Spleen (tissue), 13 donors: Measurements from ENCODE around the gene ABCC1. TPM values are rescaled to one million over a fixed set of nuclear protein-coding genes. Genes with fewer than 3 reads are reported as not detected.

ENCODE experiments used
- DNase-seq: peaks from one replicate; pipeline ENCODE4 v3.0.0-alpha.2; 2020
- H3K27ac ChIP-seq, 8 donors: fragments of 200-600 bp; sonication (generic) in 7 of 8; 1 replicate in 4 of 8; 2 replicates in 4 of 8; pipeline versions ENCODE4 v1.5.0 to v1.8.0; 2016 to 2021; ENCODE audit warnings: inconsistent platforms in 4 of 8, mild to moderate bottlenecking in 4 of 8, moderate library complexity in 1 of 8
- H3K27me3 ChIP-seq, 7 donors: fragments of 200-600 bp; sonication (generic) in 6 of 7; replicated peaks in 1 of 7; 1 replicate in 4 of 7; 2 replicates in 3 of 7; pipeline versions ENCODE4 v1.5.0 to v1.8.0; 2016 to 2021; ENCODE audit warnings: inconsistent platforms in 3 of 7, mild to moderate bottlenecking in 1 of 7
- H3K36me3 ChIP-seq, 6 donors: fragments of 200-600 bp; sonication (generic) in 5 of 6; 1 replicate in 4 of 6; 2 replicates in 2 of 6; pipeline versions ENCODE4 v1.5.0 to v1.8.0; 2016 to 2021; ENCODE audit warnings: inconsistent platforms in 2 of 6
- H3K4me1 ChIP-seq, 6 donors: fragments of 200-600 bp; sonication (generic) in 5 of 6; 1 replicate in 3 of 6; 2 replicates in 3 of 6; pipeline versions ENCODE4 v1.5.0 to v1.8.0; 2016 to 2021; ENCODE audit warnings: inconsistent platforms in 3 of 6
- H3K4me3 ChIP-seq, 8 donors: fragments of 200-600 bp; sonication (generic) in 7 of 8; 1 replicate in 4 of 8; 2 replicates in 4 of 8; pipeline versions ENCODE4 v1.5.0 to v1.8.0; 2016 to 2021; ENCODE audit warnings: inconsistent platforms in 4 of 8, mild to moderate bottlenecking in 4 of 8, moderate library complexity in 2 of 8
- H3K9me3 ChIP-seq, 8 donors: fragments of 200-600 bp; sonication (generic) in 7 of 8; 1 replicate in 4 of 8; 2 replicates in 4 of 8; pipeline versions ENCODE4 v1.5.0 to v1.8.0; 2016 to 2021; ENCODE audit warnings: inconsistent platforms in 4 of 8
- CTCF ChIP-seq, 11 experiments: fragments of 200-600 bp in 7 of 11; fragments of 450-650 bp in 4 of 11; sonication (generic) in 4 of 11; IDR thresholded peaks in 8 of 11; conservative IDR thresholded peaks in 3 of 11; 1 replicate in 7 of 11; 2 replicates in 4 of 11; pipeline versions ENCODE4 v1.4.0 to v1.8.0; 2016 to 2021; ENCODE audit warnings: antibody characterized with exemption in 11 of 11, inconsistent platforms in 4 of 11, mild to moderate bottlenecking in 1 of 11
- POLR2A ChIP-seq, 3 donors: fragments of 450-650 bp; IDR thresholded peaks; one replicate each; pipeline ENCODE4 v1.5.1; 2017; ENCODE audit warnings: antibody characterized with exemption in 3 of 3, mild to moderate bottlenecking in 1 of 3
- POLR2AphosphoS5 ChIP-seq, 3 donors: sonication (generic); formaldehyde crosslinking; IDR thresholded peaks; one replicate each; pipeline ENCODE4 v1.5.1; 2017; ENCODE audit warnings: antibody characterized with exemption in 3 of 3
- WGBS, 5 donors: extraction: QIAGEN DNeasy Blood & Tissue Kit in 3 of 5; methylation state at CpG; one replicate each; pipeline versions ENCODE4 v1.1.5 to v1.1.7; 2013 to 2018; 5-methylcytosine and 5-hydroxymethylcytosine counted together
- intact Hi-C: fragments of 100-400 bp; cut with DNase I; formaldehyde crosslinking; loops from one replicate; pipeline ENCODE4 v1.15.0; 2023; ENCODE audit warnings: low total_unique reads
- long read RNA-seq, 2 donors: transcript quantifications; one replicate each; lab custom pipeline, GENCODE V29; 2026
- polyA plus RNA-seq, 3 donors: library from polyadenylated mRNA; stranded (reverse); fragments of 200-250 nt; gene quantifications; one replicate each; pipeline ENCODE4 v1.2.1, GENCODE V29; 2013
- total RNA-seq, 7 donors: library from RNA; depleted of rRNA in 3 of 7; stranded (reverse); fragments of >200 nt in 3 of 7; fragmentation: NEBNext Ultra II Directional in 4 of 7; extraction: Animal tissue kit (Norgen Biotek cat#: 25700) in 4 of 7; gene quantifications; one replicate each; pipeline versions ENCODE4 v1.1.0 to v1.2.1, GENCODE V29; 2016 to 2021
- donor health status: healthy with polysubstance abuse.
- donor health status: DM: no; HTN: no; CAD: no; lungs with moderate emphysema.
- donor health status: DM: no; HTN: no; CAD: no.
- donor health status: Bipolar disorder and iron deficiency.
- donor health status: healthy.
- donor health status: DM: no; HTN: no; CAD: no.
- donor health status: DM: yes; HTN: yes; CAD: no.

ABCC1 gene
- total RNA-seq = 10 to 100 TPM; 48.8 to 65.7 (median 53.6) TPM
- 10 to 100 TPM in 1 of 3 donors, 1 to 10 TPM in 2; 7.8 to 12.4 (median 10.0) TPM for polyA plus RNA-seq
- long read RNA-seq, donor 1, partial matches to known transcripts = 0 of 2 reads
- long read RNA-seq, donor 1, other reads (novel, unspliced or antisense) = 0 of 2 reads
- long read RNA-seq, donor 2, full-length matches to known transcripts = 1 of 1 reads
- long read RNA-seq, donor 2, partial matches to known transcripts = 0 of 1 reads
- long read RNA-seq, donor 2, other reads (novel, unspliced or antisense) = 0 of 1 reads

- intact Hi-C loops = loop anchor here (10.0 kb wide), 1 partner anchor 55 kb away; no protein-coding TSS in a partner anchor
- Histone ChIP-seq H3K4me1 (peaks cover 19 to 60% (median 46%) of the 10 kb centered on the region in 6 donors), H3K4me3 (peak within 1 kb of the TSS; percentile 41 to 94 (median 74)), H3K9me3 (no peaks in the 10 kb centered on the region), H3K36me3 (no peaks in the 10 kb centered on the region), H3K27me3 (no peaks in the 10 kb centered on the region), H3K27ac (peak within 1 kb of the TSS; percentile 53 to 93 (median 86))
- peak; percentile 90 for DNase-seq
- 0 to 3% (median 1%) methylated on average over 9 to 109 of the region's 112 CpGs for WGBS, 5 donors
- TF ChIP-seq POLR2AphosphoS5 (IDR thresholded peaks at IDR 0.05) (peak; percentile 4 to 55 (median 29)), POLR2A (IDR thresholded peaks at IDR 0.05) (no peak), CTCF (IDR thresholded peaks at IDR 0.05 in 8 of 11, conservative IDR thresholded peaks at IDR 0.05 in 3 of 11) (peak in 2 of 11 experiments; percentile 26 to 30)
These were observed at the start of gene ABCC1 for GRCh38 chr16:15949210-15950160. Gene ABCC1, plus strand, starts transcription at chr16:15949616. Its CDS starts 136 bp downstream, at chr16:15949752.

- Histone ChIP-seq H3K27ac (no peak overlapping the region), H3K4me3 (no peak overlapping the region), H3K9me3 (no peaks in the 10 kb centered on the region), H3K27me3 (no peaks in the 10 kb centered on the region), H3K4me1 (peaks cover 0 to 32% (median 2%) of the 10 kb centered on the region in 6 donors), H3K36me3 (no peaks in the 10 kb centered on the region)
- 95 to 100% (median 98%) methylated on average over 3 of the region's 3 CpGs for WGBS, 5 donors
- TF ChIP-seq POLR2A (IDR thresholded peaks at IDR 0.05) (no peak), CTCF (IDR thresholded peaks at IDR 0.05 in 8 of 11, conservative IDR thresholded peaks at IDR 0.05 in 3 of 11) (no peak), POLR2AphosphoS5 (IDR thresholded peaks at IDR 0.05) (no peak)
- no peak for DNase-seq
- intact Hi-C loops = no loop called here
These were observed 49.1 kb upstream of the ABCC1 start for GRCh38 chr16:15900357-15900756.

GRCh38 chr16:15900901-15901500 lies 48.4 kb upstream of the ABCC1 start:
- H3K27ac ChIP-seq = no peak overlapping the region
- no peak for DNase-seq
- peaks cover 0 to 3% (median 0%) of the 10 kb centered on the region in 8 donors for H3K9me3 ChIP-seq
- no peaks in the 10 kb centered on the region for H3K27me3 ChIP-seq
- no peak overlapping the region for H3K4me3 ChIP-seq
- TF ChIP-seq POLR2A (IDR thresholded peaks at IDR 0.05) = no peak
- TF ChIP-seq POLR2AphosphoS5 (IDR thresholded peaks at IDR 0.05) = no peak
- no peak for TF ChIP-seq CTCF (IDR thresholded peaks at IDR 0.05 in 8 of 11, conservative IDR thresholded peaks at IDR 0.05 in 3 of 11)
- no peaks in the 10 kb centered on the region for H3K36me3 ChIP-seq
- WGBS, 5 donors = 51 to 74% (median 64%) methylated on average over 6 of the region's 6 CpGs
- intact Hi-C loops = no loop called here
- H3K4me1 ChIP-seq = peaks cover 0 to 32% (median 2%) of the 10 kb centered on the region in 6 donors
